Measurements from ENCODE around the gene MXI1.

The MXI1 gene

GRCh38 chr10:110207011-110207804, at the start of gene MXI1:
Gene MXI1, plus strand, starts transcription at chr10:110207605. Its CDS starts 204 bp downstream, at chr10:110207809.
- TF ChIP-seq, protein P1, sequence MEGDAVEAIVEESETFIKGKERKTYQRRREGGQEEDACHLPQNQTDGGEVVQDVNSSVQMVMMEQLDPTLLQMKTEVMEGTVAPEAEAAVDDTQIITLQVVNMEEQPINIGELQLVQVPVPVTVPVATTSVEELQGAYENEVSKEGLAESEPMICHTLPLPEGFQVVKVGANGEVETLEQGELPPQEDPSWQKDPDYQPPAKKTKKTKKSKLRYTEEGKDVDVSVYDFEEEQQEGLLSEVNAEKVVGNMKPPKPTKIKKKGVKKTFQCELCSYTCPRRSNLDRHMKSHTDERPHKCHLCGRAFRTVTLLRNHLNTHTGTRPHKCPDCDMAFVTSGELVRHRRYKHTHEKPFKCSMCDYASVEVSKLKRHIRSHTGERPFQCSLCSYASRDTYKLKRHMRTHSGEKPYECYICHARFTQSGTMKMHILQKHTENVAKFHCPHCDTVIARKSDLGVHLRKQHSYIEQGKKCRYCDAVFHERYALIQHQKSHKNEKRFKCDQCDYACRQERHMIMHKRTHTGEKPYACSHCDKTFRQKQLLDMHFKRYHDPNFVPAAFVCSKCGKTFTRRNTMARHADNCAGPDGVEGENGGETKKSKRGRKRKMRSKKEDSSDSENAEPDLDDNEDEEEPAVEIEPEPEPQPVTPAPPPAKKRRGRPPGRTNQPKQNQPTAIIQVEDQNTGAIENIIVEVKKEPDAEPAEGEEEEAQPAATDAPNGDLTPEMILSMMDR (IDR thresholded peaks at IDR 0.05; ENCODE audit: unreplicated experiment in 3 of 3): no peak
- Mint-ChIP-seq H3K4me3 (peak within 1 kb of the TSS; percentile 92 to 96 (median 93)), H3K4me1 (peaks cover 28% of the 10 kb centered on the region), H3K27me3 (ENCODE audit: low read depth) (peaks cover 18% of the 10 kb centered on the region), H3K27ac (peak within 1 kb of the TSS; percentile 67 to 93 (median 92)), H3K36me3 (ENCODE audit: low read depth) (no peaks in the 10 kb centered on the region), H3K9me3 (no peaks in the 10 kb centered on the region)

DNA sequence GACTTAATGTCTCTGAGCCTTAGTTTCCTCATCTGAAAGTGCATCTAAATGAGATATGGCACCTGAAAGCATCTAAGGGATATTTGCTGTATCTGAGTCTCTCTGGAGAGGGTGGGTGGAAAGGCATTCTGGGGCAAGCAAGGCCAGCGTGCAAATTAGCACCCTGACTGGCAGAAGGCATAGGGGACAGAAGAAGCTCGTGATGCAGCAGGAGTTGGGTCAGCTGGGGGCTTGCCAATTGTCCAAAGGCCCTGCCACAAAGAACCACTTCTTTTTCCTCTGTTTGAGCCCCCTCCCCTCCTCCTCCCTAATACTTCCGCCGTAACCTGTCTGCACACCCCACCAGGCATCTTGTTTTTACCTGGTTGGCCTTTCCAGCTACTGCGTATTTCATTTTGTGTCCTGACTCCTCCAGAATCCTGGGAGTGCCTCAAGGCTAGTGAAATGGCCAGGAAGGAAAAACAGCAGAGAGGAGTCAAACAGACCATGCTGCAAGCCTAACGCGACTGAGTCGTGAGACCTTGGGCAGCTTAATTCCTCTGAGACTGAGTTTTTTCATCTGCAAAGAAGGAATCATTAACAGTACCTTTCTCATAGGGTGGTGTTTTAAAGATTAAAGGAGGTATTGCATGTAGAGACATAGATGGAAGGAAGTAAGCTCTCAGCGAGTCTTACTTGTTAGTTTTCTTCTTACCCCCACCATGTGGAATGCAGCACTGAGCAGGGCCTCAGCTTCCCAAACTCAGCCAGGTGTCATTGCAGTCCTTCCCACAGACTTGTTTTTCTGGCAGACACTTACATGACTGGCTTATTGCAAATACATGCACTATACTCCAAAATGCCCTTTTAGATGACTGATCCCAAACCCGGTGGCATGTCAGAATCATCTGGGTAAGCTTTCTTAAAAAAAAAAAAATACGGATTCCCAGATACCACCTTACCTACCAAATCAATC, 49.1 kb upstream of the MXI1 start:
- Mint-ChIP-seq H3K9me3 (no peaks in the 10 kb centered on the region), H3K27me3 (ENCODE audit: low read depth) (peaks cover 24% of the 10 kb centered on the region), H3K4me1 (peaks cover 7% of the 10 kb centered on the region), H3K36me3 (ENCODE audit: low read depth) (no peaks in the 10 kb centered on the region), H3K27ac (no peak overlapping the region), H3K4me3 (no peak overlapping the region)
- TF ChIP-seq, protein P1 (IDR thresholded peaks at IDR 0.05; ENCODE audit: unreplicated experiment in 3 of 3): no peak

DNA sequence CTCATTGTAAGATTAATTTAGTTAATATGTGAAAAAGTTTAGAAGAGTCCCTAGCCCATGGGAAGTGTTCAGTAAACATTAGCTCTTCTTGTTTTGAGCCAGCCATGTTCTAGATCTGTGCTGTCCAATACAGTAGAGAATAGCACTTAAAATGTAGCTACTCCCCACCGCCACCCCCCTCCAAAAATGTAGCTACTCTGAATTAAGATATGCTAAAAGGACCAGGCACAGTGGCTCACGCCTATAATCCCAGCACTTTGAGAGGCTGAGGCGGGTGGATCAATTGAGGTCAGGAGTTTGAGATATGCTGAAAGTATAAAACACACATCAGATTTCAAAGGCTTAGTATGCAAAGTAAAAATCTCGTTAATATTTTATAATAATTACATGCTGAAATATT, 47.3 kb upstream of the MXI1 start:
- TF ChIP-seq, protein P1 (IDR thresholded peaks at IDR 0.05; ENCODE audit: unreplicated experiment in 3 of 3): no peak
- H3K36me3 Mint-ChIP-seq (ENCODE audit: low read depth): no peaks in the 10 kb centered on the region
- peaks cover 35% of the 10 kb centered on the region for H3K27me3 Mint-ChIP-seq (ENCODE audit: low read depth)
- H3K27ac Mint-ChIP-seq: no peak overlapping the region
- no peak overlapping the region for H3K4me3 Mint-ChIP-seq
- H3K4me1 Mint-ChIP-seq: no peaks in the 10 kb centered on the region
- H3K9me3 Mint-ChIP-seq: no peaks in the 10 kb centered on the region

GRCh38 chr10:110160522-110160921, 46.9 kb upstream of the MXI1 start:
- Mint-ChIP-seq H3K27me3 (ENCODE audit: low read depth) (peaks cover 39% of the 10 kb centered on the region), H3K36me3 (ENCODE audit: low read depth) (no peaks in the 10 kb centered on the region), H3K4me3 (no peak overlapping the region), H3K4me1 (no peaks in the 10 kb centered on the region), H3K9me3 (no peaks in the 10 kb centered on the region), H3K27ac (no peak overlapping the region)
- TF ChIP-seq, protein P1 (IDR thresholded peaks at IDR 0.05; ENCODE audit: unreplicated experiment in 3 of 3): no peak

DNA sequence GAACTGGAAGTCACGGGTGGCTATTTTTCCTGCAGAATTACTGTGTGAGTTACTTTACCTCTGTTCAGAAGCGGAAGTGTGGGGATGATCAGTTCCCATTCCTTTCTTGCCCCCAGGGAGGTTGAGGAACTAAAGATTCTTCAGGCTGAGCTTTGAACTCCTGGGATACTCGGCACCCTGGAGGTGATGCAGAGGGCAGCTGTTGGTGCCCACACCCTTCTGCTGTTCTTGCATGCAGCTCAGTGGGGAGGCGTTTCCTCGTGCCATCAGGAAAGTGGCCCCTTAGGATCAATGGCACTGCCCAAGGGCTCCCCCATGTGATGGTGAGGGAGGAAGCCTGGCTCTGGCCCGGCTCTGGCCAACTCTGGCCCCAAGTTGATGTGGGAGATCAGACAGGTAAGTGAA, 44.7 kb upstream of the MXI1 start:
- Mint-ChIP-seq H3K9me3 (no peaks in the 10 kb centered on the region), H3K36me3 (ENCODE audit: low read depth) (no peaks in the 10 kb centered on the region), H3K4me3 (no peak overlapping the region), H3K4me1 (no peaks in the 10 kb centered on the region), H3K27ac (no peak overlapping the region), H3K27me3 (ENCODE audit: low read depth) (peaks cover 57% of the 10 kb centered on the region)
- TF ChIP-seq, protein P1 (IDR thresholded peaks at IDR 0.05; ENCODE audit: unreplicated experiment in 3 of 3): no peak
